ENCODE measurements around the gene NLRP7. TPM values are rescaled to one million over a fixed set of nuclear protein-coding genes. Genes with fewer than 3 reads are reported as not detected.
"Not testable (repeated sequence)": the region's sequence is repeated elsewhere in the genome, so short reads cannot be mapped to it uniquely, and the experiment has no call there.

Gene NLRP7
- total and polyA plus RNA-seq, 2 donors (not counting 3 experiments of a cell fraction or from before 2014, with no cell fraction given) = not detected

GRCh38 chr19:54902061-54902460 is 45.3 kb downstream of the NLRP7 start:
- Histone ChIP-seq H3K27me3 (ENCODE audit: control insufficient read depth in 2 of 2, insufficient read depth in 2 of 2, low read length in 2 of 2) (no peaks in the 10 kb centered on the region), H2AFZ (ENCODE audit: low read depth, low read length) (no peak overlapping the region), H3K36me3 (ENCODE audit: control insufficient read depth in 2 of 2, extremely low read depth in 1 of 2, insufficient read depth in 2 of 2, low read length in 2 of 2) (no peaks in the 10 kb centered on the region), H3K27ac (ENCODE audit: insufficient read depth, low read depth, low read length) (no peak overlapping the region), H4K20me1 (replicated peaks; ENCODE audit: control insufficient read depth, extremely low read depth, insufficient read depth, low read length) (no peaks in the 10 kb centered on the region), H3K4me3 (replicated peaks in 1 of 3; ENCODE audit: insufficient read depth in 1 of 3, low read depth in 1 of 3, low read length in 3 of 3) (no peak overlapping the region), H3K4me1 (ENCODE audit: control insufficient read depth, extremely low read depth, insufficient read depth, low read length) (no peaks in the 10 kb centered on the region), H3K4me2 (ENCODE audit: insufficient read depth, low read length) (no peak overlapping the region), H3K9me1 (replicated peaks; ENCODE audit: control insufficient read depth, extremely low read depth, insufficient read depth, low read length) (no peaks in the 10 kb centered on the region), H3K9me3 (replicated peaks; ENCODE audit: control insufficient read depth, insufficient read depth, low read length) (no peaks in the 10 kb centered on the region), H3K79me2 (ENCODE audit: control insufficient read depth, insufficient read depth, low read length) (no peaks in the 10 kb centered on the region), H3K9ac (replicated peaks; ENCODE audit: extremely low read depth, insufficient read depth, low read length) (no peak overlapping the region)
- ChIA-PET POLR2A (no interaction called here), CTCF (interaction anchor here (0.7 to 1.0 kb wide), 2 partner anchors 20 to 21 kb away, joined by 3 to 4 read pairs; no protein-coding TSS in a partner anchor)
- FAIRE-seq = no peak
- no TSS peak for BruUV-seq (replicated peaks)
- intact Hi-C loops (cut with micrococcal nuclease) (no loop called here), dilution Hi-C loops (cut with MboI; ENCODE audit: extremely low pct_ligation_motif_present, low sequenced_read_pairs) (no loop called here)
- no peak for DNase-seq (ENCODE audit: low read depth, low spot score)
- TF ChIP-seq POLR2AphosphoS5 (IDR thresholded peaks at IDR 0.05; ENCODE audit: insufficient read depth, low read depth, low read length) = no peak
- no peak for TF ChIP-seq EZH2 (IDR thresholded peaks at IDR 0.05; ENCODE audit: borderline replicate concordance, low read depth, low read length, severe bottlenecking)
- no peak for TF ChIP-seq JUN (IDR thresholded peaks at IDR 0.05; ENCODE audit: borderline replicate concordance, insufficient read depth, insufficient read length, low read depth)
- no peak for TF ChIP-seq FOS (IDR thresholded peaks at IDR 0.05; ENCODE audit: borderline replicate concordance, insufficient read depth, low read length)

- H3K27ac ChIP-seq (ENCODE audit: insufficient read depth, low read depth, low read length); FAIRE-seq; H3K4me1 ChIP-seq (ENCODE audit: control insufficient read depth, extremely low read depth, insufficient read depth, low read length); H3K4me3 ChIP-seq (replicated peaks in 1 of 3; ENCODE audit: insufficient read depth in 1 of 3, low read depth in 1 of 3, low read length in 3 of 3); H3K9me1 ChIP-seq (replicated peaks; ENCODE audit: control insufficient read depth, extremely low read depth, insufficient read depth, low read length); BruUV-seq (replicated peaks); H4K20me1 ChIP-seq (replicated peaks; ENCODE audit: control insufficient read depth, extremely low read depth, insufficient read depth, low read length); H3K4me2 ChIP-seq (ENCODE audit: insufficient read depth, low read length); H3K79me2 ChIP-seq (ENCODE audit: control insufficient read depth, insufficient read depth, low read length); H3K9ac ChIP-seq (replicated peaks; ENCODE audit: extremely low read depth, insufficient read depth, low read length); dilution Hi-C loops (cut with MboI; ENCODE audit: extremely low pct_ligation_motif_present, low sequenced_read_pairs); DNase-seq (ENCODE audit: low read depth, low spot score); H3K9me3 ChIP-seq (replicated peaks; ENCODE audit: control insufficient read depth, insufficient read depth, low read length); H3K27me3 ChIP-seq (ENCODE audit: control insufficient read depth in 2 of 2, insufficient read depth in 2 of 2, low read length in 2 of 2); H2AFZ ChIP-seq (ENCODE audit: low read depth, low read length); H3K36me3 ChIP-seq (ENCODE audit: control insufficient read depth in 2 of 2, extremely low read depth in 1 of 2, insufficient read depth in 2 of 2, low read length in 2 of 2); POLR2A ChIA-PET; intact Hi-C loops (cut with micrococcal nuclease): not testable (repeated sequence)
- CTCF ChIA-PET = interaction anchor here (1.0 kb wide), 1 partner anchor 19 kb away, joined by 3 read pairs; no protein-coding TSS in a partner anchor
Measured at GRCh38 chr19:54901153-54901552, 46.2 kb downstream of the NLRP7 start.

- H3K9ac ChIP-seq (replicated peaks; ENCODE audit: extremely low read depth, insufficient read depth, low read length); DNase-seq (ENCODE audit: low read depth, low spot score); H2AFZ ChIP-seq (ENCODE audit: low read depth, low read length); H3K4me1 ChIP-seq (ENCODE audit: control insufficient read depth, extremely low read depth, insufficient read depth, low read length); H3K27me3 ChIP-seq (ENCODE audit: control insufficient read depth in 2 of 2, insufficient read depth in 2 of 2, low read length in 2 of 2); CTCF ChIA-PET; H3K9me1 ChIP-seq (replicated peaks; ENCODE audit: control insufficient read depth, extremely low read depth, insufficient read depth, low read length); H3K79me2 ChIP-seq (ENCODE audit: control insufficient read depth, insufficient read depth, low read length); H3K27ac ChIP-seq (ENCODE audit: insufficient read depth, low read depth, low read length); H3K4me3 ChIP-seq (replicated peaks in 1 of 3; ENCODE audit: insufficient read depth in 1 of 3, low read depth in 1 of 3, low read length in 3 of 3); H3K36me3 ChIP-seq (ENCODE audit: control insufficient read depth in 2 of 2, extremely low read depth in 1 of 2, insufficient read depth in 2 of 2, low read length in 2 of 2); POLR2A ChIA-PET; H3K9me3 ChIP-seq (replicated peaks; ENCODE audit: control insufficient read depth, insufficient read depth, low read length); H4K20me1 ChIP-seq (replicated peaks; ENCODE audit: control insufficient read depth, extremely low read depth, insufficient read depth, low read length); BruUV-seq (replicated peaks); dilution Hi-C loops (cut with MboI; ENCODE audit: extremely low pct_ligation_motif_present, low sequenced_read_pairs); FAIRE-seq; H3K4me2 ChIP-seq (ENCODE audit: insufficient read depth, low read length); intact Hi-C loops (cut with micrococcal nuclease): not testable (repeated sequence)
Measured at GRCh38 chr19:54899646-54900045, 47.7 kb downstream of the NLRP7 start.

- H3K36me3 ChIP-seq (ENCODE audit: control insufficient read depth in 2 of 2, extremely low read depth in 1 of 2, insufficient read depth in 2 of 2, low read length in 2 of 2); H3K27ac ChIP-seq (ENCODE audit: insufficient read depth, low read depth, low read length); H3K4me1 ChIP-seq (ENCODE audit: control insufficient read depth, extremely low read depth, insufficient read depth, low read length); POLR2A ChIA-PET; H3K9me1 ChIP-seq (replicated peaks; ENCODE audit: control insufficient read depth, extremely low read depth, insufficient read depth, low read length); CTCF ChIA-PET; H3K79me2 ChIP-seq (ENCODE audit: control insufficient read depth, insufficient read depth, low read length); H3K27me3 ChIP-seq (ENCODE audit: control insufficient read depth in 2 of 2, insufficient read depth in 2 of 2, low read length in 2 of 2); DNase-seq (ENCODE audit: low read depth, low spot score); intact Hi-C loops (cut with micrococcal nuclease); BruUV-seq (replicated peaks); H4K20me1 ChIP-seq (replicated peaks; ENCODE audit: control insufficient read depth, extremely low read depth, insufficient read depth, low read length); H3K9me3 ChIP-seq (replicated peaks; ENCODE audit: control insufficient read depth, insufficient read depth, low read length); dilution Hi-C loops (cut with MboI; ENCODE audit: extremely low pct_ligation_motif_present, low sequenced_read_pairs); H3K4me3 ChIP-seq (replicated peaks in 1 of 3; ENCODE audit: insufficient read depth in 1 of 3, low read depth in 1 of 3, low read length in 3 of 3); H3K4me2 ChIP-seq (ENCODE audit: insufficient read depth, low read length); H2AFZ ChIP-seq (ENCODE audit: low read depth, low read length); H3K9ac ChIP-seq (replicated peaks; ENCODE audit: extremely low read depth, insufficient read depth, low read length); FAIRE-seq: not testable (repeated sequence)
Measured at GRCh38 chr19:54898685-54899084, 48.6 kb downstream of the NLRP7 start.
